Left renal pelvis (tissue), 4 donors: ENCODE results near the gene C9orf43. TPM values are rescaled to one million over a fixed set of nuclear protein-coding genes. Genes with fewer than 3 reads are reported as not detected.
A peak's percentile ranks its signal among the peaks of the same experiment; 100 is the strongest.

Experiments
- DNase-seq, 4 donors: peaks; one replicate each; pipeline ENCODE4 v3.0.0-alpha.2; 2013; ENCODE audit warnings: low read depth in 4 of 4, low spot score in 3 of 4
- polyA plus RNA-seq, 4 donors: library from polyadenylated mRNA; unstranded; fragments of 120-200 nt; gene quantifications; one replicate each; pipeline ENCODE4 v1.2.1, GENCODE V29; 2013; ENCODE audit not compliant: insufficient read length in 4 of 4

The C9orf43 gene
- polyA plus RNA-seq, 4 donors: 0.34 to 0.95 (median 0.93) TPM

DNA sequence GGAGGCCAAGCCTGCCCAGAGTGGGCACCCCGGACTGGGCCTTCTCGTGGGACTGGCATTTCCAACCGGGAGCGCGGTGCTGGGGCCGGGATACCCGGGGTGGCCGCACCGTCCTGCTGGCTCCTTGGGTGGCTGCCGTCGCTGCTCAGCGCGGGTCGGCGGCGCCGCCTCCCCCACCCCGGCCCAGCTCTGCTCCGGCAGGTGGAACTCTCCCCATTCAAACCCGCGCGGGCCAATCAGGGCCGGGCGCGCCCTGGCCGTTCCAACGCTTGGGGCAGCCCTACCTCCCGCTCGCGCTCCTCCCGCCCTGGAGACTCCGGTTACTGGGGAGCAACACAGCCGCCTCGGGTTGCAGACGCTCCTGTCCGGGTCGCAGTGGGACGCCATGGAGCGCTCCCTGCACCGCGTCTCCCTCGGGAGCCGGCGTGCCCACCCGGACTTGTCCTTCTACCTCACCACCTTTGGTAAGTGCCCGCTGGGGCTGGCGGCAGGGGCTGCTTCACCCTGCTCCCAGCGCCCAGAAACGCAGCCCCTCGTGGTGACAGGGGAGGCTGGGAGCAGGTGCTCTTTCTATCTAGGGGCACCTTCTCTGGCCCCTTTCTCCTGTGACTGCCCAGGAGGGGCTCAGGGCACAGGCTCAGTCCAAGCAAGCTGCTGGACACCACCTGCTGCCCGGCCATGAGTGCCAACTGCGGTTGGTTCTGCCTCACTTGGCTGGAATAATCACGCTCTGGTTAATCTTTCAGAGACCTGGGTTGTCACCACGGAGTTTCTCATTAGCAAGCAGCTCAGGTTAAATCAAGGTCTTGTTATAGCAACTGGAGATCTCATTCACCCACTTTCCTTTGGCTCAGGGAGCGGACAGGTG is 53.1 kb downstream of the C9orf43 start, which contains the start of gene RGS3:
Gene RGS3 (plus strand): TSS at position 310 of the 868 bp plus-strand sequence. CDS start 76 bp downstream, at position 386.
- DNase-seq: peak in 3 of 4 donors; percentile 50 to 71 (median 62)

DNA sequence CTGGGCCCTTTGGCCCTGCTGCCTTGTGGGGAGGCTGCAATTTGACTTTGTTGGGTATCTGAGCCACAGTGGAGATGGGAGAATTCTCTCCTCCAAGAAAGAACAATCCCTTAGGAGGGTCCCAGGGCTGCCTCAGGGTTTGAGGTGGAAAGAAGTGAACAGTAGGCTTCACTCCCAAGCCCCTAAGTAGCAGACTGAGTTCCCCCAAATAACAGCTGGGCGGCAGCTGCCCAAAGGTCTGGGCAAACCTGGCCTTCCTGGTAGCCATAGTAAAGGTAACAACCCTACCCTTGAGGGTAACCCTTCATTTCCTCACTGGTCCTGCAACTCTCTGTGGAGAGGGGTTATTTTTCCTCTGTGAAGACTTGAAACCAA is 53.7 kb downstream of the C9orf43 start:
- no peak for DNase-seq

- no peak for DNase-seq
Observed at GRCh38 chr9:113465599-113466140, 55.1 kb downstream of the C9orf43 start.

- DNase-seq: no peak
Observed at GRCh38 chr9:113467183-113467582, 56.6 kb downstream of the C9orf43 start.

DNA sequence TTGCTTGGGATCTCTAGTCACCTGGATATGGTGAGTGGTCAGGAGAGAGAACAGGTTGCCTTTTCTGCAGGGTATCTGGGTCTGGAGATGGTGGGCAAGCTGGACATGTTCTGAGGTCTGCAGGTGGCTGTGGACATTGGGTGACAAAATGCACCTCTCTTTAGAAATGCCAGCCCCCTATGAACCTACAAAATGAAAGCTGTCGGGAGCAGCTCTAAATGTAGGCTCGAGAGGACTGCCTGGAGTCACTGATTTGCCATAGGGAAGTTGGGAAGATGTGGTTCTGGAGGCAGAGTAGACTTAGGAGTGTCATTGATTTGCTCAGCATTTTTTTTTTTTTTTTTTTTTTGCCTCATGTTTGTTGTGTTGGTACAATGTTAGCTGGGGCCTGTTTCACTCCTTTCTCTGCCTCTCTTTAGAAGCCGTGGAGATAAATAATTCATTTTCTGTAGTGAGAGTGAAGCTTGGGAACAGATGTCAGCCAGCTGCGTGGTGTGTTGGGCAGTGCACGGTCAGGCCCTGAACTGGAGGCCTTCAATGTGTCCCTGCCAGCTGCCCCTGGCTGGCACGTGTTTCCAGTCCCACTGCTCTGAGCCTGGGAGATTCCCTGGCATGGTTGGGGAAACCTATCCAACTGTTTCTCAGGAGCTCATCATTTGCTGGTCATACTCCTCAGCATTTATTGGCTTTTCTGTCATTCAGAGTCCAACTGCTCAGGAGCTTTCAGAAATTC is 58.3 kb downstream of the C9orf43 start:
- DNase-seq: no peak

DNA sequence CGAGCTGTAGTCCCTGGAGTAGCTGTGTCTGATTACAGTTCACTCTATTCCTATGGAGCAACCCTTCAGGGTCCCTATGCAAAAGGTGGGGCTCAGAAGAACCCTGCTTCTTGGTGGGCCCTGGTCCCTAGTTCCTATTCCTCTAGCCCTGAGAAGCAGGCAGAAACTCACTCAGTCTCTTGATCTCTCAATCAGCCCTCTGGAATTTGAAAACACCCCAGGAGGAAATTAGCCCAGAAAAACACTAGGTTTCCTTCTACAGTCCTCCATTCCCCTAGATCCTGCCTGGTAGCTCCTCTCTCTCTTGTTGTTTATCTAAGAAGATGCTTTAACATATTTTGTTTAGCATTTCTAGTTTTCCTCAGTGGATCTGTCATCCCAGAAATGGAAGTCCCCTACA is 60.6 kb downstream of the C9orf43 start:
- no peak for DNase-seq

DNA sequence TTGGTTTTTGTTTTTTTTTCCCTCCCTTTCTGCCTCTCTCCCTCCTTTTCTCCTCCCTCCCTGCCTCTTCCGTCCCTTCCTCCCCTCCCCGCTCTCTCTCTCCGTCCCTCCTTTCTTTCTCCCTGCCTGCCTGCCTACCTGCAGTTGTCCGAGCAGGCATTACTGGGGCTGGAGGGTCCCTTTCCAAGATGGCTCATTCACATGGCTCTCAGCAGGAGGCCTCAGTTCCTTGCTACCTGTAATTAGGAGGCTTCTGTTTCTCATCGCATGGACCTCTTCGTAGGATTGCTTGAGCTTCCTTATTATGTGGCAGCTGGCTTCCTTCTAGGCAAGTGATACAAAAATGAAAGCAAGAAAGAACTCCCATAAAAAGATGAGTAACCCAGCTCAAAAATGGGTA is 61.0 kb downstream of the C9orf43 start:
- no peak for DNase-seq

- DNase-seq: no peak
Observed at GRCh38 chr9:113472199-113472598, 61.7 kb downstream of the C9orf43 start.

DNA sequence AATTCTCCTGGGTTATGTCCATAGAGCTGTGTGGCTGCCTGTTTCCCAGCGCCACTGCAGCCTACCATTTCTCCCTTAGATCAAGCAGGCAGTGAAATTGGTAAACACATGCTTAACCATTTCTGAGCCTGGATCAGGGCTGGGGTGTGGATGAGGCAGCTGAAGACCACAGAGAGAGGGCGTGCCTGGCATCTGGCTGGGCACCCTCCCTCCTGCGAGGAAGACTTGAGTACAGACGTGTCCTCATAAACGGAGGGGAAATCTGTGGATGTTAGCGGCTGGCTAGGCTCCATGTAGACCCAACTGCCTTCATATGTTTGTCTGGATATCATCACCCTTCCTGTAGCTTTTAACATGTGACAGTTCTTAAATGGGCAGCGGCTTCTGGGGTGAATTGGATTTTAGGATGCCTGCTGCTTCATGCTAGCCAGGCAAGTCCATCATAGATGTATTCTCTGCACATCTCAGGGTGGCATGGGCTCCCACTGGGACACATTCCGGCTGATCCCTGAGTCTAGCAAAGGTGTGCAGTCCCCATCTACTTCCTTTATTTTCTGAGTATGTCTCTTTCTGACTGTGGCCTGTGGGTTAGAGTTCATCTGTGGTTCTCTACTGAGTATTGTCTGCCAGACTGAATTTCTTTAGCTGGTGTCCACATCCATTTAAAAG is 63.9 kb downstream of the C9orf43 start:
- DNase-seq: no peak

GRCh38 chr9:113475031-113475430 is 64.5 kb downstream of the C9orf43 start:
- DNase-seq: no peak

- no peak for DNase-seq
Observed at GRCh38 chr9:113475992-113476391, 65.4 kb downstream of the C9orf43 start.

DNA sequence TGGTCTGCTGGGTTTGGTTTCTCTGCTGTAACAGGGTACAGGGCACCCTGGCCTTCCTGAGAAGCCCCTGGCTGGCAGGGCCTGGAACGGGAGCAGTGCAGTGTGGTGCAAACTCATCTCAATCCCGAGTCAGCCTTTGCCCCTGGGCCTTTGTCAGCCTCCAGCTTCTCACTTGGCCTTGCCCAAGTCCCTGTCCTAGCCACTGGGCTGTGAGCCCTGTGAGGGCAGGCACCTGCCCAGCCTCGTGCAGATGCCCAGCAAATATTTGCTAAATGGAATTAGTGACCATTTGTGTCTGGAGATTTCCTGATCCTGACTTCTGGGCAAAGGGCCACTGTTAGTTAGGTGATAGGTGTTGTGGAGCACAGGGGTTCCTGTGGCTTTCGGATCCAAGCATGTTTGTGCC is 66.0 kb downstream of the C9orf43 start:
- no peak for DNase-seq

DNA sequence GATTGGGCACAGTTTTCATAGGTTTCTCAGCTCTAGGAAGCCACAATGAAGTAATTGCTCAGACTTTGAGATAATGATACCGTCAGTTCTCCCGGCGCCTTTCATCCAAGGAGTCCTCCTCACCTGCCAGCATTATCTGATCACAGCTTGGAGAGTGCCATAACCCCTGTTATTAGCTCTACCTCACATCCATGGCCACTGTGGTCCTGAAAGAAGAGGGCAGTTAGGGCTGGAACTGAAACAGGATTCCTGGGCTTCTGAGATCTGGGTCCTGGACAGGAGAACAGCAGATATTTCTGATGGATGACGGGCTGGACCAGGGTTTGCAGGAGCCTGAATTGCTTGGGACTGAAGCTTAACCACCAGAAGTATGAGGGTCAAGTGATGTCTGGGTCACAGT is 66.5 kb downstream of the C9orf43 start:
- DNase-seq: no peak

GRCh38 chr9:113477661-113478060 is 67.1 kb downstream of the C9orf43 start:
- no peak for DNase-seq

DNA sequence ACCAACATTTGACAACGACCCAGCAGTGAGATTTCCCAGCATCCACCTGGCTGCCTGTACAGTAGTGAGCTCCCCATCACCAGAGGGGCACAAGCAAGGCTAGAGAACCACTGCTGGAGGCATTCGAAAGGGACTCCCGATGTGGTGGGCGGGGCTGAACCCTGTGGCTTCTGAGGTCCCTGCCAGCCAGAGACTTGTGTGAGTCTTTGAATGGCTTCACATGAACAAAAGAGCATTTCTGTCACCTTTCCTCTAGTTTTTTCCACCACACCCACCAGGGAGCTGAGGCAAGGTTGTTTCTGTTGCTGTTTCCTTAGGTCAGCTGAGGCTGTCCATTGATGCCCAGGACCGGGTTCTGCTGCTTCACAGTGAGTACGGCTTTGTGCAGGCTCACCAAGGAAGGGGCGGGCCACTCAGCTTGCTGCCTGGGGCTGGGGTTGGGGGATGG is 68.7 kb downstream of the C9orf43 start:
- DNase-seq: no peak

Other genes starting within 250 kb of the C9orf43 start
- 10 to 100 TPM; 28.7 to 31.6 (median 31.0) TPM for gene FKBP15, start 189.5 kb upstream of the C9orf43 start, polyA plus RNA-seq
- 10 to 100 TPM; 20.3 to 28.5 (median 22.3) TPM for gene SLC31A1, start 189.2 kb upstream of the C9orf43 start, polyA plus RNA-seq
- 10 to 100 TPM; 39.3 to 43.8 (median 40.8) TPM for gene CDC26, start 135.2 kb upstream of the C9orf43 start, polyA plus RNA-seq
- 10 to 100 TPM; 26.9 to 43.0 (median 35.3) TPM for gene PRPF4, start 135.1 kb upstream of the C9orf43 start, polyA plus RNA-seq
- gene RNF183, start 107.4 kb upstream of the C9orf43 start, polyA plus RNA-seq: 1 to 10 TPM in 3 of 4 donors, under 1 TPM in 1; 0.30 to 9.5 (median 6.6) TPM
- gene WDR31, start 70.5 kb upstream of the C9orf43 start, polyA plus RNA-seq: 1 to 10 TPM; 2.8 to 7.5 (median 6.4) TPM
- gene BSPRY, start 61.2 kb upstream of the C9orf43 start, polyA plus RNA-seq: 10 to 100 TPM in 1 of 4 donors, 1 to 10 TPM in 2, under 1 TPM in 1; 0.22 to 11.8 (median 8.9) TPM
- 10 to 100 TPM in 3 of 4 donors, 1 to 10 TPM in 1; 8.4 to 50.7 (median 28.4) TPM for gene HDHD3, start 33.8 kb upstream of the C9orf43 start, polyA plus RNA-seq
- gene ALAD, start 9.5 kb upstream of the C9orf43 start, polyA plus RNA-seq: 10 to 100 TPM; 35.8 to 50.7 (median 42.2) TPM
- gene POLE3, start 72 bp upstream of the C9orf43 start, polyA plus RNA-seq: 10 to 100 TPM; 34.6 to 69.9 (median 62.5) TPM
- gene RGS3, start 53.0 kb downstream of the C9orf43 start, polyA plus RNA-seq: 10 to 100 TPM; 35.5 to 45.7 (median 43.6) TPM